Natural killer cell (primary cell): ENCODE measurements around the gene INKA2. TPM values are rescaled to one million over a fixed set of nuclear protein-coding genes. Genes with fewer than 3 reads are reported as not detected.

Experiments
- ATAC-seq, 3 donors: fragments of 150-1000 bp in 2 of 3; fragments of 200-7000 bp in 1 of 3; cut with Tn5 transposase; 1 replicate in 1 of 3; 2 replicates in 2 of 3; pipeline ENCODE4 v1.10.0; 2021; ENCODE audit warnings: mild to moderate bottlenecking in 2 of 3, moderate library complexity in 2 of 3
- DNase-seq, 2 donors: peaks; one replicate each; pipeline versions ENCODE4 v3.0.0 to v3.0.0-alpha.2; 2013 to 2021; ENCODE audit warnings: mixed read lengths in 1 of 2
- H3K27ac ChIP-seq: one replicate; pipeline ENCODE4 v1.5.1; 2013; ENCODE audit warnings: mild to moderate bottlenecking, low read length
- H3K27me3 ChIP-seq: one replicate; pipeline ENCODE4 v1.6.1; 2013; ENCODE audit warnings: low read length; ENCODE audit not compliant: control insufficient read depth, insufficient read depth
- H3K36me3 ChIP-seq: one replicate; pipeline ENCODE4 v1.6.1; 2013; ENCODE audit warnings: low read length; ENCODE audit not compliant: control insufficient read depth, insufficient read depth
- H3K4me1 ChIP-seq: one replicate; pipeline ENCODE4 v1.6.1; 2013; ENCODE audit warnings: low read length; ENCODE audit not compliant: control insufficient read depth, insufficient read depth
- H3K4me3 ChIP-seq: one replicate; pipeline ENCODE4 v1.5.1; 2013; ENCODE audit warnings: low read length
- H3K9me3 ChIP-seq: one replicate; pipeline ENCODE4 v1.6.1; 2013; ENCODE audit warnings: low read length; ENCODE audit not compliant: control insufficient read depth, insufficient read depth
- H3K27ac Mint-ChIP-seq, 2 donors: one replicate each; pipeline ENCODE4 v1.8.0; 2022; ENCODE audit warnings: mild to moderate bottlenecking in 2 of 2, mixed read lengths in 2 of 2, moderate library complexity in 1 of 2
- H3K27me3 Mint-ChIP-seq, 2 donors: one replicate each; pipeline ENCODE4 v1.8.0; 2022; ENCODE audit warnings: low read depth in 2 of 2, mixed read lengths in 2 of 2
- H3K36me3 Mint-ChIP-seq: one replicate; pipeline ENCODE4 v1.8.0; 2022; ENCODE audit warnings: mixed read lengths
- H3K4me1 Mint-ChIP-seq, 2 donors: one replicate each; pipeline ENCODE4 v1.8.0; 2022; ENCODE audit warnings: mixed read lengths in 2 of 2
- H3K4me3 Mint-ChIP-seq: one replicate; pipeline ENCODE4 v1.8.0; 2022; ENCODE audit warnings: mild to moderate bottlenecking, moderate library complexity, mixed read lengths
- H3K9me3 Mint-ChIP-seq, 2 donors: one replicate each; pipeline ENCODE4 v1.8.0; 2022; ENCODE audit warnings: mixed read lengths in 2 of 2
- CTCF ChIP-seq: fragments of 200-600 bp; IDR thresholded peaks from one replicate; pipeline ENCODE4 v1.8.0; 2022; ENCODE audit warnings: antibody characterized with exemption
- WGBS: methylation state at CpG from one replicate; pipeline ENCODE4 v1.1.7; 2013; ENCODE audit warnings: missing lambda C conversion rate; ENCODE audit not compliant: insufficient coverage; 5-methylcytosine and 5-hydroxymethylcytosine counted together
- intact Hi-C: fragments of 100-400 bp; cut with micrococcal nuclease; formaldehyde crosslinking; loops from one replicate; pipeline ENCODE4 v1.14.2; 2022
- total RNA-seq, 4 donors: library from RNA; stranded (reverse); fragments of 120-200 nt in 1 of 4; gene quantifications; one replicate each; pipeline versions ENCODE4 v1.2.3 to v1.2.4, GENCODE V29; 2013 to 2022

The INKA2 gene
- total RNA-seq, 3 donors from 2014 or later (not counting 1 experiment from before 2014, with no cell fraction given): 0.48 to 2.6 (median 1.4) TPM

GRCh38 chr1:111746614-111746999 is 7.4 kb upstream of the INKA2 start:
- Histone ChIP-seq H3K4me1 (no peaks in the 10 kb centered on the region), H3K4me3 (no peak overlapping the region), H3K36me3 (no peaks in the 10 kb centered on the region), H3K27me3 (no peaks in the 10 kb centered on the region), H3K9me3 (no peaks in the 10 kb centered on the region), H3K27ac (no peak overlapping the region)
- Mint-ChIP-seq H3K27me3 (peaks cover 6 to 10% of the 10 kb centered on the region in 2 donors), H3K27ac (no peak overlapping the region), H3K4me3 (no peak overlapping the region), H3K4me1 (peaks cover 0 to 6% of the 10 kb centered on the region in 2 donors), H3K36me3 (no peaks in the 10 kb centered on the region), H3K9me3 (no peaks in the 10 kb centered on the region)
- WGBS: 88% methylated on average over 2 of the region's 2 CpGs
- TF ChIP-seq CTCF: no peak
- DNase-seq: no peak
- intact Hi-C loops: no loop called here
- ATAC-seq: no peak

GRCh38 chr1:111745675-111746613 is 6.7 kb upstream of the INKA2 start:
- ATAC-seq (no peak), DNase-seq (no peak)
- Mint-ChIP-seq H3K4me1 (peaks cover 0 to 8% of the 10 kb centered on the region in 2 donors), H3K27me3 (peaks cover 6 to 10% of the 10 kb centered on the region in 2 donors), H3K36me3 (no peaks in the 10 kb centered on the region), H3K4me3 (no peak overlapping the region), H3K27ac (no peak overlapping the region), H3K9me3 (no peaks in the 10 kb centered on the region)
- no peak overlapping the region for H3K27ac ChIP-seq
- H3K27me3 ChIP-seq: peaks cover 5% of the 10 kb centered on the region
- no peak for TF ChIP-seq CTCF
- no peaks in the 10 kb centered on the region for H3K9me3 ChIP-seq
- 96% methylated on average over 9 of the region's 9 CpGs for WGBS
- no peaks in the 10 kb centered on the region for H3K36me3 ChIP-seq
- no peaks in the 10 kb centered on the region for H3K4me1 ChIP-seq
- no peak overlapping the region for H3K4me3 ChIP-seq
- intact Hi-C loops: no loop called here

GRCh38 chr1:111743679-111744101 is 4.5 kb upstream of the INKA2 start:
- intact Hi-C loops: no loop called here

More at GRCh38 chr1:111743679-111744101, 4.5 kb upstream of the INKA2 start:
- no peaks in the 10 kb centered on the region for H3K36me3 Mint-ChIP-seq
- H3K4me3 Mint-ChIP-seq: no peak overlapping the region
- Histone ChIP-seq H3K4me3 (no peak overlapping the region), H3K27ac (no peak overlapping the region), H3K27me3 (peaks cover 11% of the 10 kb centered on the region), H3K4me1 (peaks cover 18% of the 10 kb centered on the region), H3K36me3 (no peaks in the 10 kb centered on the region), H3K9me3 (no peaks in the 10 kb centered on the region)
- TF ChIP-seq CTCF: no peak
- no peaks in the 10 kb centered on the region for H3K9me3 Mint-ChIP-seq
- peaks cover 6 to 21% of the 10 kb centered on the region in 2 donors for H3K27me3 Mint-ChIP-seq
- peaks cover 11 to 30% of the 10 kb centered on the region in 2 donors for H3K4me1 Mint-ChIP-seq
- DNase-seq (peak in 1 of 2 donors; percentile 4), ATAC-seq (no peak)
- H3K27ac Mint-ChIP-seq: no peak overlapping the region
- 69% methylated on average over 3 of the region's 3 CpGs for WGBS
